DMS53 (cell line): ENCODE measurements around the gene MGAT3.

ENCODE experiments used
- DNase-seq: peaks from one replicate; lab custom pipeline; 2025; lab: John Stamatoyannopoulos, UW

Gene MGAT3

DNA sequence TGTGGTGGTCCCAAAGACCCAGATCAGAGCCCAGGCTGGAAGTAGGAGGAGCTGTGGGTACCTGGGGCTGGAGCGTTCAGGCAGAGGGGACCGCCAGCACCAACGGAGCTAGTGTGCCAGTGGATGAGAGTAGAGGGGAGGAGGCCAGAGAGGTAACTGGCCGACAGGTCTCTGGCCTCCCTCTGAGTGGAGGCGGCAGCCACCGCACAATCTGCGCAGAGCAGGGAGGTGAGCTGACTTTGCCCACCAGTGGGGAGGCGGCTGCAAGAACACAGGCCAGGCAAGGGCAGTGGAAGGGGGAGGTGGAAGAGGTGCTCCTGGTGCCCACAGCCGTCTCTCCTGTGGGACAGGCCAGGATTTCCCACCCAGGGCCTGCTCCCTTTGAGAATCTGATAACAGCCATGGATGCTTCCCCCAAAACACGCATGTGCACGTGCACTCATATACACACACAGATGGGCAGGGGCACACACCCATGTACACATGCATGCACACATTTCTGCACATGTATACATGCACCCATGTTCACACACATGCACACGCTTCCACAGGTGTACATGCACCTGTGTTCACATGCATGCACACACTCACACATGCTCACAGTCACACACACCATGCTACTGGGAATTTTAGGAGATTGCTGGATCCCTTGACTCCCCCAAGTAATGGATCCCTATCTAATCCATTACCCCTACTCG lies 6.4 kb upstream of the MGAT3 start:
- no peak for DNase-seq

DNA sequence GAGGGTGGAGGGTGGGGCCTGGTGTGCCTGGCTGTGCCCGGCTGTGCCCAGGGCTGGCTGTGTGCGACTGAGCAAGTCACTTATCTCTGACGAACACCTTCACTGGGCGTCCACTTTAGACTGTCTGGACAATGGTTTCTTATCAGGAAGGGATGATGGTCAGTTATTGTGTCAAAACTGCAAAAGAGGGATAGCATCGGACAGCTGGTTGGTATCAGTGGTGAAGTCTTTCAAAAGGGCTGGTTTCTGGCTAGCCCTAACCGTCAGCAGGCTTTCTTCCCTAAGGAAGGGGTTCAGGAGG lies 4.1 kb upstream of the MGAT3 start:
- DNase-seq: no peak

DNA sequence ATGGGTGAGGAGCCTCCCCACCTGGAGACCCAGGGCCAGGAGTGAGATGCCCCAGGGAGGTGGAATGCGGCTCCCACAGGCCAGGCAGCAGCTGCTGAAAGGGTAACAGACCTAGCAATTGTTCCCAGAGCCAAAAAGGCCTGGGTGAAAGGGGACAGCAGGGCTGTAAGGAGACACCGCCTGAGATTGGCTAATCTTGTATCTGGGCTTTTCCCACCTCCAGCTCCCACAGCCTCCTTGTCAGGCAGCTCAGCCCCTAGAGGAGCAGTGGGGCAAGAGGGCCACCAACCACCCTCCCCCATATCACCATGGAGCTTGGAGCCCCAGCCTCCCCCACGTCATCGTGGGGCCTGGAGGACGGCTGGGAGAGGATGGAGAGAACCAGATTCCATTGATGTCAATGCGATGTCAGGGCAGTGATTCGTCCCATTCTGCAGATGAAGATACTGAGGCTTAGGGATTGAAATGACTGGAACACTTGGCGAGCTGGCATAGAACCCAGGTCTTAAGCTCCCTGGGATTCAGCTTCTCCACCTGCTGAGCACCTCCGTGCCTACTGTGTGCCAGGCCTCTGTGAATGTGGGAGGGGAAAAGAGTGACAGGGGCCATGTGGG lies 2.9 kb upstream of the MGAT3 start:
- DNase-seq: no peak

DNA sequence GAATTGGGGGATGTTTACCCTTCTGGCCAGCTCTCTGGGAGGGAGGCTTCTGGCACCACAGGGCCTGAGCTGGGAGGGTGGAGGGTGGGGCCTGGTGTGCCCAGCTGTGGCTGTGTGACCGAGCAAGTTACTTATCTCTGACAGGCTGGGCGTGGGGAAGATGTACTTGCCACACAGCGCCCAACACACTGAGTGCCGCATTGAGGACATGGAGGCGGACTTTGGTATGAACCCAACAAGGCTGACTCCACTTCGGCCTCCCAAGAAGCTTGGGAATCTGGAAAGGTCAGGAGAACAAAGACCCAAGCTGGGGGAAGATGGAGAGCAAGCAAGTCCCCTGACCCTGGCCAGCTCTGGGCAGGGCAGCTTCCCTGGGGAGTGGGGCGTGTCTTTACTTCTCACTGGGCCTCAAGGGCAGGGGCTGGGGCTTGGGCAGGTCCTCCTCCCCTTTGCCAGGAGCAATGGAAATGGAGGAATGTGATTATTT lies 2.4 kb upstream of the MGAT3 start:
- DNase-seq: no peak

DNA sequence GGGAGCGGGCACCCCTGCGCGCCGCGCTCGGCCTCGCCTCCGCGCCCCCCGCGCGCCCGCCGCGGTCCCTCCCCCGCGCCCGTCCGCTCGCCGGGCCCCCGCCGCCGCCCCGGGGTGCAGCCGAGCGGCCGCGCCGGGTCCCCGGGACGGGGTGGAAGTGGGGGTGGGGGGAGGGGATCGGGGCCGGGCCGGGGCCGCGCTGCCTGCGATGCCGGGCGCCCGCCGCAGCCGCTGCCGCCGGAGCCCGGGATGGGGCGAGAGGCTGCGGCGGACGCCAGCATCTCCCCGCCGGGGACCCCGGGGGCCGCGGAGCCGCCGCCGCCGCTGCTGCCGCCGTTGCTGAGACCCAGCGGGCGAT lies 365 bp downstream of the MGAT3 start:
- no peak for DNase-seq

DNA sequence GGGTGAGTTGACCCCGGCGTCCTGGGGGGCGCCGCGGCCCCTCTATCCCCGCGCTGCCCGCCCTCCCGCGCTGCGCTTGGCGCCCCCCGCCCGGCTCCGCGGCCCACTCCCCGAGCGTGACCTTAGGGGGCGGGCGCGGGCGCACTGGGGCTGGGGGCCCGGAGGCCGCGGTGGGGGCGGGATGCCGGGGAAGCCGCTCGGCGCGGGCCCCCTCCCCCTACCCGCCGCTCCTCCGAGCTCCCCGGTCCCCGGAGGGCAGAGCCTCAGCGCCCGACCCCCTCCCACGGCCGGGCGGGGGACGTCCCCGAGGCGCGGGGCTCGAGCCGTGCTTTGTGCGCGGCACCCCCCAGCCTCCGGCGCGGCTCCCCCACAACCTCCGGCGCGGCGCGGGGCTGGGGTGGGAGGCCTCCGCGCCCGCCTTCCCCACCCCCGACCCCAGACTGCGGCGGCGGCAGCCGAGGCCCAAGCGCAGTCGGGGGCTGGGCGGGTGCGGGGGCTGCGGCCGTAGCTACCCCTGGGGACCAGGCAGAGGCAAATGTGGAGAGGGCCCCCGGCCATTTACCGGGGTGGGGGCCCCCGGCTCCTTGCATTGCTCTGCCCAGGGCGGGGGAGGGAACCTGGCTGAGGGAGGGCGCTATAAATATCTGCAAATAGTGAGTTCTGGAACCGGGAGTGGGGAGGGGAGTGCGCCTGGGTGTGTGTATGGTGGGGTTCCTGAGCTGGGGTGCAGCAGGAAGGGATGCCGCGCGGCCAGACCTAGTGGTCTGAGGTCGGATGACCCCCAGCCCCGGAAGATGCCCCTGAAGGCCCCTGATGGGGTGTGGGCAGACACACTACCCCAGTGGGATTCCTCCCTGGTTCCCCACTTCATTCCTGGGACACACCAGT lies 988 bp downstream of the MGAT3 start:
- no peak for DNase-seq

DNA sequence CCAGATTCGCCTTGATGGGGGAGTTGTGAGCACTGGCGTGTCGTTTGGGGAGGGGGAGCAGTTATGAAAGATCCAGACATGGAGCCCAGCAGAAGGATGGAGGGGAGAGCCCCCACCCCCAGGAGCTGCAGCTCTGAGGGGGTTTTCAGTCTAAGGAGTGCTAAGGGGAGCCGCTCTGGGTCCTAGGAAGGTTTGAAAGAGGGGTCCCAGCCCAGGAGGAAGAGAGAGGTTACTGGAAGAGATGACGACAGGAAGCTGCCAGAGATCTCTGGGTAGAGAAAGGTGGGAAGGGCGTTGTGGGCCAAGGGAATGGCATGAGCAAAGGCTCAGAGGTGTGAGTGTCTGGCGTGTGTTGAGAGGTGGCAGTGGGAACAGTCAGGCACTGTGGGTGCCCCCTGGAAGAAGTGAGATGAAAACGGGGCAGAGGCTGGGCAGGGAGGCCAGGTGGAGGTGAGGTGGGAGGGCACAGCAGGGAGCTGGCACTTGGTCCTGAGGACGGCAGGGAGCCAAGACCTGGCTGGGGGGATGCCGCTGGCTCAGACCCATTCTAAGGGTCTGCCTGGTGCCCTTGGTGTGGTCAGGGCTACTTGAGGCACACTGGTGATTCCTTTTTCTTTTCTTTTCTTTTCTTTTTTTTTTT lies 1.8 kb downstream of the MGAT3 start:
- no peak for DNase-seq

DNA sequence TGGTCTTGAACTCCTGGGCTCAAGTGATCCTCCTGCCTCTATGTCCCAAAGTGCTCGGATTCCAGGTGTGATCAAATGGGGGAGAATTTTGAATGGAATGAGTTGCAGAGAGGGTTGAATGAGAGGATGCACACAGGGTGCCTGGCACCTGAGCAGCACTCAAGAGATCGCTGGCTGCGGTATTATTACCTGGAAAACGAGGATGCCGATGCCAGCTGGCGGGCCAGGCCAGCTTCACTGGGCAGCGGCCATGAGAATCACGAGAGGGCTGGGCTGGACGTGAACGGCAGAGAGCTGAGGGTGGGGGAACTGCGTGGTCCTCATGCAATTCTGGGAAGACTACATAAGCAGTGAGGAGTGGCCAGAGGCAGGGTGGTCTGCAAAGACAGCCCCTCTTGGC lies 2.9 kb downstream of the MGAT3 start:
- no peak for DNase-seq

DNA sequence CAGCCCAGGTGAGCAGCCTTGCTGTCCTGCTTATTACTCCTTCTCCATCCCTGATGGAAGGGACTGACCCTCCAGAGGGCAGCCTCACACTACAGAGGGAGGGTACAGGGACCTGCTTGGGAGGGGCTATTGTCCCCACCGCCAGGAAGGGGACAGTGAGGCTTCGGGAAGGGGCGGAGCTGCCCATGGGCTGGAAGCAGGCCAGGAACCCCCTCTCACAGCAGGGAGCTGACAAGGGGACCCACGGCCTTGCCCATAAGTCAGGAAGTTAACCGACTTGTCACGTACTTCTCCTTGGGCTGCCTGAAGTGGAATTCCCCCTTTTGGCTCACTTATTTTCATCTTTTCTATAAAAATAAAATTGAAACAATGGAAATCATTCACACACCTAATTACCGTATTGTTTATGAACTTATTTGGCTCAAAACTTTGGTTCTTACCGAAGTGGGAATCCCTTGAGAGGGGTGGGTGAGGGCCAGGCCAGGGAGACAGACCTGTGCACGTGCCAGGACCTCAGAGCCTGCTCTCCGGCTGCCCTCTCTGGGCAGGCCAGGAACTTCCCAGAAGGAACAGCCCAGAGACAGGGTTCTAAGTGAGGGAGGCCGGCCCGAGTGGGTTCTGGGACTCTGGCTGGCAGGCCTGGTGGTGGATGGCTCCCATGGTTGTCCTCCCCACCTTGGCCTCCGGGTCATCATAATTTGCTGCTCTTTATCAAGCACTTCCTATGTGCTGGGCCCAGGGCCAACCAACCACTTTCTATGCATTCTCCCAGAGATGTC lies 5.8 kb downstream of the MGAT3 start:
- no peak for DNase-seq

DNA sequence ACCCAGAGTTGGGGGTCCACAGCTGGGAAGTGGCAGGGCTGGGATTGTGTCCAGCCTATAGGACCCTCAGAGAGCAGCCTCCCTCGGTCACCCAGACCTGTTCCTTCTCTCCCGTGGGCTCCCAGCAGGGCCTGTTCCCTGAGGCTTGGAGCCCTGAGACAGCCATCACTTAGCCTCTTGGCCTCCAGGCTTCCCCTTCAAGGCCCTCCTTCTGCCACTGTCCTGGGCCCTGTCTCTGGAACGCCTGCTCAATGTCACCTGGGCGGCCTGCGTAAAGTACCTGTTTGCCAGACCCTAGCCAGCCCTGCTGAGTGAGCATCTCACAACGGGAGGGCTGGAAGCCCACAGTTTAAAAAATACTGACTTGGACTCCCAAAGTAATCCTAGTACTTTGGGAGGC lies 6.5 kb downstream of the MGAT3 start:
- DNase-seq: no peak

DNA sequence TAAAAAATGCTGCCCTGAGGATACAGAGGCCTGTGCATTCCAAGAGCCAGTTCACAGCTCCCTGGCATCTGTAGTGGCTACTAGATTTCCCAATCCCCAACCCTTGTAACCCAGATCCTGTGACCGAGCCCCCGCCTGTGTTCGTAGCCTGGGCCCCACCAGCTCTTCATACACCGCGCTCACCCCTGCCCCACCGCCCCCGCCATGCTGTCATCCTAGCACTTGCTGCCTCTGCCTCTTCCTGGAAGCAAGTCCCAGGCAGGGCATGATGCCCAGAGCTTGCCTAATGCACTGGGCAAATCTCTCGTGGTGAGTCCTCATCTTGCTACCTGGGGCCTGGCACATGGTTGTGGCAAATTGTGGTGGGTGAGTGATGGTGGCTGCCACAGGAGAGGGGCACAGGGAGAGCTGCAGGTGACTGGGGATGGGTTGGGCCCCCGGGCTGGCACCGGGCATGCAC lies 7.1 kb downstream of the MGAT3 start:
- DNase-seq: no peak

DNA sequence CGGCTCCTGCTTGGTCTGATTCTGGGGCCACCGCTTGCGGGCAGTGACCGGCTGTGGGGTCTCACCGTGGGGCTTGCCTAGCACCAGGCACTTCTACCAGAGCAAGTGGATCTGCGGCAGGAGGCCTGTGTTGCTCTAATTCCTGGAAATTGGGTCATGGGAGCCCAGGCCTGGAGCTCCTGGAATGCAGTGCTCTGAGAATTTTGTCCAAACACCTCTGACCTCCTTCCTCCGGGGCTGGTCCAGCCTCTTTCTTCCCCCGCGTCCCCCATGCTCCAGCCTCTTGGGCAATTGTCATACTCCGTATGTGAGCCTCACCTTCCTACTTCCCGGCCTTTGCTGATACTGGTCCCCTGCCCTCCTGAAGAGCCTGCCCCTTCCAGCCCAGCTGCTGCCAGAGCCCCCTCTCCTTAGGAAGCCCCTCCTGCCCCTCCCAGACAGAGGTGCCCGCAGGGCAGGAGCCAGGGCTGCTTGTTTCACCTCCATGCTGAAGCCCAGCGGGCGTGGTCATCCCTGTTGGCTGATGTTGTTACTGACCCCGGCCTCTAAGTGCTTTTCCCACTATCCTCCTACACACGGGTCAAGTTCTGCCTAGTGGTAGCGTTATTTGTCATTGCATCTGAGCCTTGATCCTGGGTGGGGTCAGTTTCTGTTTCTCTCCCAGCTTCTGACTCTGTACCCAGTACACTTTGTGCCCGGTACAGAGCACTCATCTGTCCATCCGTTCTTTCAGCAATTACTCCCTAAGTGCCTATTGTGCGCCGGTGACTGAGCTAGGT lies 9.6 kb downstream of the MGAT3 start:
- no peak for DNase-seq

DNA sequence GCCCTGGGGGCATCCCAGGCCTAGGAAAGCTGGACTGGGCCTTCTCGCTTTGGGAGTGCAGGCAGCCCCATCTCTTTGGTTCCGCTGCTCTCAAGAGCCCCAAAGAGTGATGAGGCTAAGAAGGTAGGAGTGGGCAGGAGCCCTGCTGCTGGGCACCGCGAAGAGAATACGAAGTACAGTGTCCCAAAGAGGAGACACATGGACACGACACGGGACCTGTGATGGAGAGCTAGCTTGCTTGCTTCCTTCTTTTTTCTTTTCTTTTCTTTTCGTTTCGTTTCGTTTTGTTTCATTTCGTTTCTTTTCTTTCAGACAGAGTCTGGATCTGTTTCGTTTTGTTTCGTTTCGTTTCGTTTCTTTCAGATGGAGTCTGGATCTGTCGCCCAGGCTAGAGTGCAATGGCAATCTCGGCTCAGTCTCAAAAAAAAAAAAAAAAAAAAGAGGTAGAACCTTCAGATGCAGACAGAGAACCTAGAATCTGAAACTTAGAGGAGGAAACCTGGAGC lies 10.6 kb downstream of the MGAT3 start:
- DNase-seq: no peak

DNA sequence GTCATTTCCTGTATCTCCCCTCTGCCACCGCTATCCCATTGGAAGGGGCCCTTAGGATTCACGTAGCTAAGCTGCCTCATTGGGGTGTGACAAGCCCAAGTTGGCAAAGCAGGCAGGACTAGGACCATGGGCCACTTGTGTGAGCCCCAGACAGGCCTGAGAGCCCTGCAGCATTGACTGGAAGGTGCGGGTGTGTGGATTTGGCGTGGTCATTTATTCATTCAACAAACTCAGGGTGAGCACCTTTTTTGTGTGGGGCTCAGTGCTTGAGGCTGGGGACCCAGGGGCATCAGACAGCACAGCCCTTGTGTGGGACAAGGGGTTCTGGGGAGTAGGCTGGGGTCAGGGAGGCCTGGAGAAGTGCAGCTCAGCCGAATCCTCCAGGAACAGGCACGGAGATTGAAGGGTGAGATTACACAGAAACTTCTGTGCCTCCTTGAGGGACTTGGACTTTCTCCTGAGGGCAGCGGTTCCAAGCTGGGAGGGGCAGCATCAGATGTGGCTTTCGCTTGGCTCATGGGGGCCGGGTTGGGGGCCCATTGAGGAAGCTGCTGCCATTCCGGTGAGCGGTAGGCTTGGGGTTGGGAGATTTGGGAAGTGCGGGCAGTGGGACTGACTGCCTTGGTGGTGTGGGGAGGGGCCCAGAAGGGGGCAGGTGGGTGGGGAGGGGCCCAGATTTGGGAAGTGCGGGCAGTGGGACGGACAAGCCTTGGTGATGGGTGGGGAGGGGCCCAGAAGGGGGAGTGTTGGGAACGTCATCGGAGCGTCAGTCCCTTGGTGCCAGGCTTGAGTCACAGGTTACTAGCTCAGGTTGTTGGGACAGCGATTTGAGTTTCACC lies 11.9 kb downstream of the MGAT3 start:
- DNase-seq: no peak

DNA sequence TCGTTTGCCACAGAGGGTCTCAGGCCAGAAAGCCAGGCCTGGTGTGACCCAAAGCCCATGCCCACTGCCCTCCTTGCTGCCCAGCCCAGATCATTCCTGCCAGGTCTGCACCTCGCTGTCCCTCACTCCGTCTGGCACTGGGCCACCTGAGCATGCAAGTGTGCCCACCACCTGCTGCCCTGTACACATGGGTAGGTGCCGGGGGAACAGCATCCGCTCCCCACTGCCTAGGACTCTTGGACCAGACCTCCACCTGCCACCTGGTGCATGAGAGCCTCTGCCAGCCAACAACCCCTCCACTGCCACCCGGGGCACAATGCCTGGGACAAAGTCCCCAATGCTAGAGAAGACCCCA lies 12.5 kb downstream of the MGAT3 start:
- DNase-seq: peak; percentile 59

DNA sequence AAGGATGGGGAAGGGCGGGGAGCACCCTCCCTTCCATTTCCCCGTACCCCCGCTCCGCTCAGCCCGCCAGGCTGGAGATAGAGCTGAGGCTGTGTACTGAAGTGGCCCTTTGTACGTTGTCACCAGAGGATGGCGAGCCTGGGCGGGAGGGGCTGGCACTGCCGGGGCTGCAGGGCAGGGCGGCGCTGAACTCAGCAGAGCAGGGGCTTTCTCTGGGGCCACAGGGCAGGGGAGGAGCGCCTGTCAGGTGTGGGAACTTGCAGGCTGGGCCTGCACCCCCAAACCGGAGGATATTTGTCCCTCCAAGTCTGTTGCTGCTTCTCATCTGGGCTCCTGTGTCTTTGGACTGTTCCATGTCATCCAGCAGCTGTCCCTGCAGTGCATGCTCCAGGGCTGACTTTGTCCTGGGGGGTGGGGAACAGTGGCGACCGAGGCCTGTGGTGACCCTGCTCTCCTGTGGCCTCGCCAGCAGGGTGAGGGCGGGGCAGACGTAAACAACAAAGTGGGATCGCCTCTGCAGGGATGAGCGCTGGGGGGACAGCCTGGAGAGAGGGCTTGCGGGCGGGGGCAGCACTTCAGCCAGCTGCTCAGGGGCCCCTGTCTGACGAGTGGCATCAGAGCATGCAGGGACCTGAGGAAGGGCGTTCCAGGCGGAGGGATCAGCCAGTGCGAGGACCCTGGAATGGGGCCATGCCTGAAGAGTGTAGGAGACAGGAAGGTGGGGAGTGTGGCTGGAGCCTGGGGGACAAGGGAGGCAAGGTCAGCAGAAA lies 13.1 kb downstream of the MGAT3 start:
- peak; percentile 75 for DNase-seq

DNA sequence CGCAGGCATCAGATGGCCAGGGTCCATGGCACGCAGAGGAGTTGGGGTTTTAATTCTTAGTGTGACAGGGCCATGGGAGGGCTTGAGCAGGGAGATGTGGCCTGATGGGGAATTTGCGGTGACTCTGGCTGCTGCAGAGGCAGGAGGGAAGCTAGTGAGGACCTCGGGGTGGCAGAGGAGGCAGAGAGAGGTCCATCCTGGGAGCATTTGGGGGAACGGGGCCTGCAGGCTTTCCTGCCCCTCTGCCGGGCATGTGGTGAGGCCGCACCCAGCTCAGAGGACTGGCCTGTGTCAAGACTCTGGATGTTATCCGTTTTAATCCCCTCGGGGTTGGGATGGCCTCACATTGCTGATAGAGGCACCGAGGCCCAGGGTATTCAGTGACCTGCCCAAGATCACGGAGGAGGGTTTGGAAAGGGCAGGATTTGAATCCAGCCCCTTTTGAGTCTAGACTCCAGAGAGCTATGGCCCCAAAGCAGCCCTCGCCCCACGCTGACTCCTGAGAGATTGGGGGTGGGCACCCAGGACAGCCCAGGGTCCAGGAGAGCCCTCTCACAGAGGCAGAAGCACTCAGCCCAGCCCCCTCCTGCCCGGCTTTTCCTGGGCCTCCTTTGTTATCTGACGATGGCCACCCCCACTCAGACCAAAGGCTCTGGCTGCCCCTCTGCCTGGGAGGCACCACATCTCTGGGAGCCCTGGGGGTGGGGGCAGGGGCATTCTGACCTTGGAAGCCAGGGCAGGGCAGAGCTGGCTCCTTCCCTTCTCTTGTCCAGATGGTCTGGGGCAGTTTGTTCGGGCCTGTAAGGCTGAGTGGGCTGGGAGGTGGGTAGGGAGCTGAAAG lies 13.9 kb downstream of the MGAT3 start:
- peak; percentile 44 for DNase-seq
